HG03460 (cell line): ENCODE measurements around the gene CHAT.

ENCODE experiments used
- ATAC-seq: cut with Tn5 transposase; IDR thresholded peaks from one replicate; pipeline ENCODE4 v1.9.1; 2021; ENCODE audit not compliant: unreplicated experiment

The CHAT gene

DNA sequence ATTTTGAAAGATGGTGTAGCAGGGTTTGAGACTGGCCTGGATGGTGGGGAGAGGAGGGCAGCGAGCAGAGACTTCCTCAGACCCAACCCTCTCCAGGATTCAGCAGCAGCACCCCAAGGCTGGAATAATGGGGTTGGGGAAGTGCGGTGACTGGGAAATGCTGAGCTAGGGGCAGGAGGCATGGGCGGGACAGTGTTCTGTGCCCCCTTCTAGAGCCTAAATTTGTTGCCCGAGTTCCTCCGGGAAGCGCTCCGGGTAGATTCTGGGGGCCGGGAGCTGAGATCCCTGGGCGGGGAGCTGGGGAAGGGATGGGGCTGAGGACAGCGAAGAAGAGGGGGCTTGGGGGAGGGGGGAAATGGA is at the start of gene CHAT:
Gene CHAT, plus strand, starts transcription at position 156 of the 360 bp plus-strand sequence. Its CDS starts 153 bp downstream, at position 309.
- no peak for ATAC-seq

DNA sequence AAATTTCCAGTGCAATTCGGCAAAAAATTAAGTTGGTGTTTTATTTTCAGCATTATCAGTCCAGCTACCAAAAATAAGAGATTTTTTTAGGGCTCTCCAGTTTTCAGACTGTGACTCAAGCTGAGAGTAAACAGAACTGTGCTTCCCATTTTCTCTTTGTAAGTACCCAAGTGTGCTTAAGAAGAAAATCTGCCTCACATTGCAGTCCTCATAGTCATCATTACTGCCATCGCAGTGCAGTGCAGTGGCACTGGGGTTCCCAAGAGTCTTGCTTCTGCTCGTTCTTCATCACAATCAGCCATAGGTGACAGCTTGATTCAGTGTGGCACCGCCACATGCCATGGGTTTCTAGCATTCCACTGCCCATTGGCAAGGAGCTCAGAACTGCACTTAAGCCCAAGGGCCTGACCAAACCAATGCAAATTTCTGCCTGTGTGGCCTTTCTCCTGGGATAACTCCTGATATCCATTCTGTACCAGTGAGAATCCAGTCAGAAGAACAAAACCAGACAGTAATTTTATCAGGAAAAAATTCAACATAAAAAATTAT is 49.3 kb upstream of the CHAT start:
- no peak for ATAC-seq

DNA sequence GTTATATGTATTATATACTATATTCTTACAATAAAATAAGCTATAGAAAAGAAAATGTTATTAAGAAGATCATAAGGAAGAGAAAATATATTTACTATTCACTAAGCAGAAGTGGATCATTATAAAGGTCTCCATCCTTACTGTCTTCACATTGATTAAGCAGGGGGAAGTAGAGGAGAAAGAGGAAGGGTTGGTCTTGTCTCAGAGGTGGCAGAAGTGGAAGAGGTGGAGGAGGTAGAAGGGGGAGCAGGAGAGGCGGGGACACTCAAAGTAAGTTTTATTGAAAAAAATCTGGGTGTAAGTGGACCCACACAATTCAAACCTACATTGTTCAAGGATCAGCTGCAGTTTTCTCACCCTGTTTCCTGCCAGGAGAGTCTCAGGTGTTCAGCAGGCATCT is 46.0 kb upstream of the CHAT start:
- ATAC-seq, result no peak

DNA sequence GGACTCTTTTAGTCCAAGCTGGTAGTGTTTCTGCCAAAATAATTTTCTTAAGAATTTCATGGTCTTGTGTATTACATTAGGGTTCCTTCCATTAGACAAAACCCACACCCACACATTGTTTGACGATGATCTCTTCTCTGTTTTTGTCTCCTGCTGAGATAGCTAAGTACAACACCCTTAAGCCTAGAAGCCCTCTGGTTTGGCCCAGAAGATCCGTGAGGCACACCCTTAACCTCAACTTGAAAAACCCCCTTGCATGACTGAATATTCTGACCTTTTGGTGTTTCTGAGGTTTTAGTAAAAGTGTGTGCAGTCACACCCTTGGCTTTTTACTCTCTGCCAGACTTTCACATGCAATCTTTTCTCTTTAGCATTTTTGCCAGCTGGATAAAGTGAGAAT is 45.6 kb upstream of the CHAT start:
- ATAC-seq, result no peak

DNA sequence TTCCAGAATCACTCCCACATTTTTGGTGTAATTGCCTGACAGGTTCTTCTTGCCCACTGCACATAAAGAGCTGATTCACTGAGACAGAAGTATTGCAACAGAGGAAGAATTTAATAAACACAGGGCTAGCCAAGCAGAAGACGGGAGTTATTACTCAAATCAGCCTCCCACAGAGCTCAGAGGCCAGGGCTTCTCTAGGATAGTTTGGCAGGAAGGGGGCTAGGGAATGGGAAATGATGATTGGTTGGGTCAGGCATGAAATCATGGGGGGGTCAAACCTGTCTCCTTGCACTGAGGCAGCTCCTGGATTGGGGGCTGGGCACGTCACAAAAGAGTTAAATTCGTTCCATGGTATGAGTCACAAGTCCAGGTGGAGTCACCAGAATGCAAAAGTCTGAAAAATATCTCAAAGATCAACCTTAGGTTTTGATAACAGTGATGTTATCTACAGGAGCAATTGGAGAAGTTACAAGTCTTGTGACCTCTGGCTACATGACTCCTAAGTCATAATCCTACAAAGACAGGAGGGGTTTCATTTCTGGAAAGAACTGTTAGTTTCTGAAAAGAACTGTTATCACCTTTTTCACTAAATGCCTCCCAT is 44.7 kb upstream of the CHAT start:
- no peak for ATAC-seq

DNA sequence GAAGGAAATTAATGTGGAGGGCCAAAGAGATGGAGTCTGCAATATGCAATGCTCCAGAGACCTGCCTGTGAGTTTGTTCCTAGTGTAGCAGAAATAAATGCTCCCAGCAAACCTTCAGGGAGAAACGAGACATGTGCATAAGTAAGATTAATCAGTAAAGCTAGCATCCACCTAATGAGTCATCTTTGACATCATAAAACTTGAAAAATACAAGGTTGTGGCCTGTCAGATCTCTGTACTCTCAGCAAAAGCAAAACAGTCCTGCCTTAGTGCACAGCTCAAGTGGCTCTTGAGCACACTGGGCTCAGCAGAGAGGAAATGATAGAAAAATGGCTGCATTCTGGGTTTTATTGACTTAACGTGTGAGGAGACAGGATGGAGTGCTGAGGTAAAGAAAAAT is 42.4 kb upstream of the CHAT start:
- no peak for ATAC-seq

DNA sequence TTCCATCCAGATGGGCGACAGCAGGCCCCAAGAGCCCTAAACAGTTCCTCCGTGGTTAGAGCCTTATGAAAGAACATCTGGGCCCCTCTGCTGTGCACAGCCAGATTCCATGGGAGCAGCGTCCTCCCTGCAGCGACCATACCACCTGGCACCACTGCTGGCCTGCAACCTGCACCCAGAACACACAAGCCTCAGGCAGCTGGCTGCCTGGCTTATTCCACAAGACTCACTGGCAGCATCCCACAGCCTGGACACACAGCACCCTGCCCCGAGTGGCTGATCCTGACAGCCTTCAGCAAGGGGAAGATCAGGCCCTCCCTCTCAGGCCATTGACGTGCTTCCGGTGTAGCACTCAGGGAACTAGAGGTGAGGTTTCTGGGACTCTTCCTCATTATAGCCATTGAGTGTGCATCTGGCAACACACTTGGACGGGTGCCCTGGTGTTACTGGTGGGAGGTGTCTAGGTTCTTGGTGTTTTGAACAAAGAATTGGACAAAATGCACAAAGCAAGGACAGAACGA is 41.2 kb upstream of the CHAT start:
- no peak for ATAC-seq

DNA sequence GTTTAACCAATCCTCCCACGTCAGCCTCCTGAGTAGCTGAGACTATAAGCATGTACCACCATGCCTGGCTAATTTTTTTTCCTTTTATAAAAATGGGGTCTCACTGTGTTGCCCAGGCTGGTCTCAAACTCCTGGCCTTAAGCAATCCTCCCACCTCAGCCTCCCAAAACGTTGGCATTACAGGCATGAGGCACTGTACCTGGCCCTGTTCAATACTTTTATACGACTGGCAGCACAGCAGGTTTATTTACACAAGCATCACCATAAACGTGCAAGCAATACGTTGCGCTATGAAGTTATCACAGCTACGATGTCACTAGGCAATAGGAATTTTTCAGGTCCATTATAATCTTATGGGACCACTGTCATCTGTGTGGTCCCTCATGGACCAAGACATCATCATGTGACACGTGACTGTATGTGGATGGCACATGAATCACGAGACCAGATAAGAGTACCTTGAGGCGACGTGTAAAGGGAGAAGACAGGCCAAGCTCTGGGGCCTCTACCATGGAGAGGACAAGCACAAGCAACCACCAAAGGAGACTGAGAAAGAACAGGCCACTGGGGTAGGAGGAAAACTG is 38.3 kb upstream of the CHAT start:
- ATAC-seq, result no peak

DNA sequence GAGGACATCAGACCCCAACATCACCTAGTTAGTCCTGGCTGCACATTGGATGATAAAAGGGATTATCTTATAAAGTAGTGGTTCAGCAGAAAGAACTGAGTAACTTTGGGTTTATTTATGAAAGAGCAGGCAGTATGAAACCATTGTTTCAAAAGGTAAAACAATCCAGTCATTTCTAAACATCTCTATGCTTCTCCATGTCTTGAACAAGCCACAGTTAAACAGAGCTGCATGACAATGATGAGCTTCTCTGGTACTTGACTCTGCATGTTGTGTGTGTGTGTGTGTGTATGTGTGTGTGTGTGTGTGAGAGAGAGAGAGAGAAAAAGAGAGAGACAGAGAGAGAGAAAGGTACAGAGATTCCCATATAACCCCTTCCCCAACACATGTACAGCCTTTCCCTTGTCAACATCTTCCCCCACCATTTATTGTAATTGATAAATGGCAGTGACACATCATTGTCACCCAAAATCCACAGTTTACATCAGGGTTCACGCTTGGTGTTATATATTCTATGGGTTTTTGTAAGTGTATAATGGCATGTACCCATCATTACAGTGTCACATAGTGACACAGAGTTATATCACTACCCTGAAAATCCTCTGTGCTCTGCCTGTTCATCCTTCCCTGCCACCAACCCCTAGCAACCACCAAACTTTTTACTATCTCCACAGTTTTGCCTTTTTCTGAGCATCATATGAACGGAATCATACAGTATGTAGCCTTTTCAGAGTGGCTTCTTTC is 36.5 kb upstream of the CHAT start:
- ATAC-seq, result no peak

DNA sequence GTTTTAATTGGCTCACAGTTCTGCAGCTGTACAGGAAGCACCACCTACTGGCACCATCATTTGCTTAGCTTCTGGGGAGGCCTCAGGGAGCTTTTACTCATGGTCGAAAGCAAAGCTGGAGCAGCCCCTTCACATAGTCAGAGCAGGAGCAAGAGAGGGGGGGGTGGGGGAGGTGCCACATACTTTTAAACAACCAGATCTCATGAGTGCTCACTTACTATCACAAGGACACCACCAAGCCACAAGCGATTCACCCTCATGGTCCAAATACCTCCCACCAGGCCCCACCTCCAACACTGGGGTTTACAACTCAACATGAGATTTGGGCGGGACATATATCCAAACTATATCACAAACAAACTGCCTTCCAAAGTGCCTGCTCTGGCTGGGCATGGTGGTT is 35.4 kb upstream of the CHAT start:
- ATAC-seq, result no peak

DNA sequence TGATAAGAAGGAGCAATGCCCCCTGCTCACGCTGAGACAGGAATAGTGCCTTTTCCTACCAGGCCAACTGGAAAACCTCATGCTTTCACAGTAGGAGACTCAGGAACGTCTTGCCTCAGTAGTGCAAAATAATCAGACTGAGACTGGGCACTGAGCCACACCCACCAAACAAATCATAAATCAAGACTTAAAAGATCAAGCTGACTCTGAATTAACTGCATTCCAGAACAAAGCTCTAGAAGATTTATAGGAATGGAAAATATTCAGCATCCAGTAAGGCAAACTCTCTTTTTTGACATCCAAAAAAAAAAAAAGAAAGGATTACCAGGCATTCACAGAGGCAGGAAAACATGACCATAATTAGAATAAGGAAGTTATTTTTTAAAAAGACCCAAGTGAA is 34.2 kb upstream of the CHAT start:
- ATAC-seq, result no peak

DNA sequence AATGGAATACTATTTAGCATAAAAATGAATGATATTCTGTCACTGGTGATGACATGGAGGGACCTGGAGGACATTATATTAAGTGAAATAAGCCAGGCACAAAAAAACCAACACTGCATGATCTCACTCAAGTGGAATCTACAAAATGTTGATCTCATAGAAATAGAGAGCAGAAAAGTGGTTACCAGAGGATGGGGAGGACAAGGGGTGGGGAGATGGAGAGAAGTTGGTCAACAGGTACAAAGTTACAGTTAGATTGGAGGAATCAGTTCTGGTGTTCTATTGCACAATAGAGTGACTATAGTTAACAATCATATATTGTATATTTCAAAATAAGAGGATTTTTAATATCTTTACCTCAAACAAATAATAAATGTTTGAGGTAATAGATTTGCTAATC is 28.4 kb upstream of the CHAT start:
- ATAC-seq, result no peak

DNA sequence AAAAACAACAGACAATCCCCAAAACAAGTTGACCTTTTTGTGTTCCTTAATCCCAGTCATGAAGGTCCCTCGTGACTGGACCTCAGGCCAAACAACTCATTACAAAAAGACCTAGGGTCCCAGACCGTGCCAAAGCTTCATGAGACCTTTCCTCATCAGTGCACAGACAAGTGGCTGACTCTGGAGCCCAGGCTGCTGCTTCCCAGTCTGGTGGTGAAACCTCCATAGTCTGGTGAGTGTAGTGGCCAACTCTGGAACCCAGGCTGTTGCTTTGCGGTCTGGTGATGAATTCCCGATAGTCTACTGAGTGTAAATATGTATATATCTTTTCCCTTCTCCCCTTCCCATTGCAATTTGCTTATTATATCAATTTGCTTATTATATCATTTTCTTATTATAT is 25.9 kb upstream of the CHAT start:
- ATAC-seq, result no peak

DNA sequence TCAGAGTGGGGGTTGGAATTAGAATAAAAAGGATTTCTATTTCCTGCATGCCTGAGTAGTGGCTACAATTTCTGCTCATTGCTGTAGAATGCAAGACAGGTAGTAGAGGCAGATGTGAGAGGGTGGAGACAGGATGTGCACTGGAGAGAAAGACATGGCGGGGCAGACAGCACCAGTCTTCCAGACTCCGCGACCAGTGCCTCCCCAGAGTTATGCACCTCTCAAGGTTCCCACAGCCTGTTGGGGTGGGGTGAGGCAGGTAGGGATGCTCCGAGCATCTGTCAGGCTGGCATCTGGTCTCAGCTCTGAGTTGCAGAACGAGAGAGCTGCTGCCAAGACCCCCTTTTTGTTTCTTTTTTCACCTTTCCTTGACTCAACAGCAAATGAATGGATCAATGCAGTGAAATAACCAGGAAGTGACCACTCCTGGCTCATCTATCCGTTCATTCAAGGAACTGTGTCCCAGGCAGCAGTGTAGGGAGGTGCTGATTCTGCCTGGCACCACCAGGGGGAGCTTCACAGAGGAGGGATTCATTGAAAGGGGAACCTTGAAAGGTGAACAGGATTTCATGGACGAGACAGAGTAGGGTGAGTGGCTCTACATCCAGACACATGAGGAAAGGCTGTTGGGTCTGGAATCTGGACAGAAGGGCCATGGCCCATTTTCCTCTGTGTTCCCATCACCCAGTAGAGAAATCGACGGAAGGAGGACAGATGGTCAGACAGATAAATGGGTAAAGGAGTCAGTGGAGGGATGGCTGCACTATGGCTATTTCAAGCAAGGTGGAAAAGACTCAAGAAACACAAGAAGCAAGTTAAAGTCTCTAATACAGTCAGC is 20.9 kb upstream of the CHAT start:
- peak; percentile 82 for ATAC-seq

DNA sequence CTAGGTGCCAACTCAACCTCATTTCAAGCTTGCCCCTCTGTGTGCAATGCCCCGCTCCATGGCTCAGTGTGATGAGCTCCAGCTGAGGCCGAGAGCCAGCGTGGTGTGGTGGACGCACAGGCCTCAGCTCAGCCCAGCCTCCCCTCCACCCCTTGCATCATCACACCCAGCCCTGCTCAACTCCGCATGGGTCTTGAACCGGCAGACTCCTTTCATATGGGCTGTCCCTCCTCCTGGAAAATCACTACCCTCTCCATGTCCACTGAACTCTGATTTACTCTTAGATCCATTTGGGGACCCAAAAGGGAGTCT is 20.3 kb upstream of the CHAT start:
- ATAC-seq, result no peak

DNA sequence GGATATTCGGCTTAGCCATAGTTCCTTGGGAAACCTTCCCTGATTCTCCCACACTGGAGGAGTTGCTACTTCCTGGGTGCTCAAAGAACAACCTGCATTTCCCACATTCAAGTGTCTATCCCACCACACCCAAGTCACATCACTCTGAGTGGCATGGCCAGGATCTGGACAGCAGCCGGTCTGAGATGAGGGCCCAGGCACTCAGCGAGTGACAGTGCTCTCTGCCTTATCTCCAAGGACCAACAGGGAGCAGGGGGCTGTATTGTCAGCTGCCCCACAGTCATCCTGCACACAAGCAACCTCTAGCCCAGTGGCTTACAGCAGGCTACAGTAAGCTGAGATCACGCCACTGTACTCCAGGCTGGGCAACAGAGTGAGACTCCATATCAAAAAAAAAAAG is 19.8 kb upstream of the CHAT start:
- ATAC-seq, result no peak

DNA sequence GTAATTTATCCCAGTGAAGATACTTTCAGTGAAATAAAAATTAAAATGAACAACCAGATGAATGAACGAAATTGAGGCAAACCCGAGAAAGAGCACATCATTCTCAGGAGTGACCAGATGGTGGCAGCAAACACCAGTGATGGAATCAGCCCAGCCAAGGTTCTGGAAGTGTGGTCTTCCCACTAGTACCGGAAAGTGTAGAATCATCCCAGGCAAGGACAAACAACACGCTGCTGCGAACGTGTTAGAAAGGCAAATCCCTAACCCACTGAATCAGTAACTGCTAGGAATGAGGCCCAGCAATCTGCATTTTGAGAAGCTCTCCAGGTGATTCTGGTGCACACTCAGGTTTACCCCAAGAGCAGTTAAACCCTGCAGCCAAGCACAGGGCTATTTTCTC is 19.2 kb upstream of the CHAT start:
- ATAC-seq, result no peak

DNA sequence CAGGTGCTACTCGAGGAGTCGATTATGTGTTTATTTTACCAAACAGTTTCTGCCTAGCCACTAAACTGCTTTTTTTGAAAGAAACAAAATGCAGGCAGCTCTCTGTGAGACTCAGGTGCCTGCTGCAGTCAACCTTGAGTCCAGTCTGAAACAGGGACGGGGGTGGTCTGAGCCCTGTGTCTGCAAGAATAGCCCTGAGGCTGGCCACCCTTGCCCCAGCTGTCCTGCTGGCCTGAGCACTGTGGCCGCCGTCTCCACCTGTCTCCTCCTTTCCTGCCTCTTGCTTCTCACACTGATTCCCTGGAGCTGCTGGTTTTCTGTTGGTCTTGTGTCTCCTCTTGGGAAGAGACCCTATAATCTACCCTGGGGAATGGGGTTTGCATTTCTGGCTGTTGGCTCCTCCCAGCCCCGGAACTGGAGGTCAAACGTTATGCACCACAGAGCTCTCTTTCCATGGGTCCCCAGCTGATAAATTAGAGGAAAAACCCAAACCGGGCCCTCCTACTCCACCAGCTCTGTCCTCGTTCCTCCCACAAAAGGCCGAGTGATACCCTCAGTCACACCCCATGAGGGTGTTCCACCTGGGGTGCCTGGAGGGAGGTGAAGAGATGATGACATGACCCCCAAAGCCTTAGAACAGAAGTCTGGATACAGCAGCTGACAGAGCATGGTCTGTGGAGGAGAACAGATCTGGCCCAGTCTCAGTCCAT is 18.7 kb upstream of the CHAT start:
- ATAC-seq, result no peak

DNA sequence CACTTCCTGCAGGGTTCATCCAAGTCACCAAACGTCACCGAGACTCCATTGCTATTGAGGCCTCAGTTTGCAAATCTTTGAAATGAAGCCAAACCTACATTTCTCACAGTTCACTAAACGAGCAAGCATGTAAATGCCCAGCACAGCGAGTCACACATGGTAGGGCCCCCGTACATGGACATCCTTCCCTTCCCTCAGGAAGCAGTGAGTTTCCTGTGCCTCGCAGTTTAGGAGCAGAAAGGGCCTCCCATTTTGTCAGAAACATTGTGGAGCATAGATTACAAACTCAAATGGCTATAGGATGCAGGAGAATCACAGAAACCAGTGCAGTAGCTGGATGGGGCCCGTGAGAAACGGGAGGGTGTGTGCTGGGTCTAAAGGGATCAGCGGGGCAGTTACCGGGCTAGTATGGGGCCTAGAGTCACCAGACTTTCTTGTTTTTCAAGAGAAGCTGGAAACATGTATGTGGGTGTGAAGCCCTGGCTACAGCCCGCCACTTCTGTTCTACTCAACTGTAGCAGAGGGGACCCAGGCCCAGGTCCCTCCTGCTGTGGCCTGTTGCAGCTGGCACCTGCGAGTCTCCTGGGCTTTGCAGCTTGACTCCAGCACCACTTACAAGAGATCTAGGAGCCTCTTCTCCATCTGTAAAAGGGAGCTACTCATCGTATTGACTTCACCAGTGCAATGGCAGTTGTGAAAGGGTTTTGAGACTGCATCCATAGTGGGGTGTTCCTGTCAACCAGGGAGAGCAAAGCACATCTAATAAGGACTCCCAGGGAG is 17.9 kb upstream of the CHAT start:
- ATAC-seq, result no peak

DNA sequence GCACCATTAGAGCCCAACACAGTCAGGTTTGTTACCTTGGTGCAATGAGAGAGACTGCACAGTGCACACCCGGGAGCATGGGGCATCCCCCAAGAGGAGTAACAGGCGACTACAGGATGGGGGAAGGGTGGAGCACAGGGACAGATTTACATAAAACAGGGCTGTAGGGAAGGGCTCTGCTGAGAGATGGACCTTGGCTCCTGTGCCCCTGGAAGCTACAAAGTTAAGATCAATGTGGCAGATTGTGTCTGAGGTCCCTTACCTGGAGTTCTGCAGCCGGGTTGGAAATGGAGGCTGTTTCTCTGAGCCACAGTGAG is 17.4 kb upstream of the CHAT start:
- ATAC-seq, result no peak
